PC-9 (cell line): ENCODE results near the gene H19.

ENCODE experiments used
- EZH2 ChIP-seq: fragments of 200-600 bp; sonication (generic); IDR thresholded peaks from 2 replicates; pipeline ENCODE4 v1.8.0; 2017; ENCODE audit warnings: antibody characterized with exemption, low read depth
- TF ChIP-seq, protein P1 (sequence below): fragments of 200-600 bp; sonication (generic); conservative IDR thresholded peaks from 2 replicates; pipeline ENCODE4 v1.6.1; 2017; ENCODE audit warnings: mixed run types, antibody characterized with exemption, mild to moderate bottlenecking, moderate library complexity

GRCh38 chr11:1946812-1947484 lies 50.7 kb downstream of the H19 start, which contains the start of gene MRPL23:
- TF ChIP-seq, protein P1, sequence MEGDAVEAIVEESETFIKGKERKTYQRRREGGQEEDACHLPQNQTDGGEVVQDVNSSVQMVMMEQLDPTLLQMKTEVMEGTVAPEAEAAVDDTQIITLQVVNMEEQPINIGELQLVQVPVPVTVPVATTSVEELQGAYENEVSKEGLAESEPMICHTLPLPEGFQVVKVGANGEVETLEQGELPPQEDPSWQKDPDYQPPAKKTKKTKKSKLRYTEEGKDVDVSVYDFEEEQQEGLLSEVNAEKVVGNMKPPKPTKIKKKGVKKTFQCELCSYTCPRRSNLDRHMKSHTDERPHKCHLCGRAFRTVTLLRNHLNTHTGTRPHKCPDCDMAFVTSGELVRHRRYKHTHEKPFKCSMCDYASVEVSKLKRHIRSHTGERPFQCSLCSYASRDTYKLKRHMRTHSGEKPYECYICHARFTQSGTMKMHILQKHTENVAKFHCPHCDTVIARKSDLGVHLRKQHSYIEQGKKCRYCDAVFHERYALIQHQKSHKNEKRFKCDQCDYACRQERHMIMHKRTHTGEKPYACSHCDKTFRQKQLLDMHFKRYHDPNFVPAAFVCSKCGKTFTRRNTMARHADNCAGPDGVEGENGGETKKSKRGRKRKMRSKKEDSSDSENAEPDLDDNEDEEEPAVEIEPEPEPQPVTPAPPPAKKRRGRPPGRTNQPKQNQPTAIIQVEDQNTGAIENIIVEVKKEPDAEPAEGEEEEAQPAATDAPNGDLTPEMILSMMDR = no peak
- no peak for TF ChIP-seq EZH2
